HL-60 (cell line): ENCODE measurements around the gene ZDHHC17.

Experiments used
- DNase-seq, 2 experiments: peaks; one replicate each; pipeline ENCODE4 v3.0.0-alpha.2; 2010 to 2020; ENCODE audit warnings: low read depth in 1 of 2, low spot score in 1 of 2
- H3K27ac ChIP-seq: fragments of 250-450 bp; sonication (Bioruptor Pico); replicated peaks from 2 replicates; pipeline ENCODE4 v1.5.1; 2020; ENCODE audit warnings: mild to moderate bottlenecking, moderate library complexity
- H3K27me3 ChIP-seq: fragments of 250-450 bp; sonication (Bioruptor Pico); 2 replicates; pipeline ENCODE4 v1.5.1; 2021; ENCODE audit warnings: mild to moderate bottlenecking, moderate library complexity; ENCODE audit not compliant: insufficient read depth, poor library complexity, severe bottlenecking
- H3K4me3 ChIP-seq: replicated peaks from 2 replicates; pipeline ENCODE4 v1.5.1; 2011; ENCODE audit warnings: mild to moderate bottlenecking, control low read depth, low read length; ENCODE audit not compliant: insufficient read depth
- GABPA ChIP-seq: IDR thresholded peaks from 2 replicates; pipeline ENCODE4 v1.6.1; 2012; ENCODE audit warnings: low read depth
- POLR2AphosphoS5 ChIP-seq: IDR thresholded peaks from 2 replicates; pipeline ENCODE4 v1.6.1; 2012; ENCODE audit warnings: low read depth
- SPI1 ChIP-seq: IDR thresholded peaks from 2 replicates; pipeline ENCODE4 v1.6.1; 2012; ENCODE audit warnings: low read depth, mild to moderate bottlenecking, borderline replicate concordance
- TF ChIP-seq, protein P1 (sequence below): IDR thresholded peaks from 2 replicates; pipeline ENCODE4 v1.6.1; 2012; ENCODE audit warnings: low read depth; ENCODE audit not compliant: insufficient replicate concordance
- TF ChIP-seq, protein P2 (sequence below): IDR thresholded peaks from one replicate; pipeline ENCODE4 v1.5.1; 2011; ENCODE audit warnings: low read length, control low read depth, inconsistent platforms; ENCODE audit not compliant: insufficient read depth

Gene ZDHHC17

DNA sequence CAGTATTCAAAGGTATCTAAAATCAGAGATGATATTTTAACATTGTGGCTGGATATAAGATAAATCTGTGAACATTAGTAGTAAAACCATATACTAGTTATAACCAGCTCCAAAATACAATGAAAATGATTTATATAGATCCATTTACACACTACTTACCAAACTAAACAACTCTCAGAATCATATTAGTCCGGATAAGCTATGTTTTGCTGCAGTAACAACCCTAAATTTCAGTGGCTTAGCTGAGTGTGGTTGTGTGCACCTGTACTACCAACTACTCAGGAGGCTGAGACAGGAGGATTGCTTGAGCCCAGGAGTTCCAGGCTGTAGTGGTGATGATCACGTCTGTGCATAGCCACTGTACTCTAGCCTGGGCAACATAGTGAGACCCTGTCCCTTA lies 23.8 kb downstream of the ZDHHC17 start:
- no peak overlapping the region for H3K27ac ChIP-seq
- H3K4me3 ChIP-seq = no peak overlapping the region
- no peak for DNase-seq
- TF ChIP-seq, protein P1, sequence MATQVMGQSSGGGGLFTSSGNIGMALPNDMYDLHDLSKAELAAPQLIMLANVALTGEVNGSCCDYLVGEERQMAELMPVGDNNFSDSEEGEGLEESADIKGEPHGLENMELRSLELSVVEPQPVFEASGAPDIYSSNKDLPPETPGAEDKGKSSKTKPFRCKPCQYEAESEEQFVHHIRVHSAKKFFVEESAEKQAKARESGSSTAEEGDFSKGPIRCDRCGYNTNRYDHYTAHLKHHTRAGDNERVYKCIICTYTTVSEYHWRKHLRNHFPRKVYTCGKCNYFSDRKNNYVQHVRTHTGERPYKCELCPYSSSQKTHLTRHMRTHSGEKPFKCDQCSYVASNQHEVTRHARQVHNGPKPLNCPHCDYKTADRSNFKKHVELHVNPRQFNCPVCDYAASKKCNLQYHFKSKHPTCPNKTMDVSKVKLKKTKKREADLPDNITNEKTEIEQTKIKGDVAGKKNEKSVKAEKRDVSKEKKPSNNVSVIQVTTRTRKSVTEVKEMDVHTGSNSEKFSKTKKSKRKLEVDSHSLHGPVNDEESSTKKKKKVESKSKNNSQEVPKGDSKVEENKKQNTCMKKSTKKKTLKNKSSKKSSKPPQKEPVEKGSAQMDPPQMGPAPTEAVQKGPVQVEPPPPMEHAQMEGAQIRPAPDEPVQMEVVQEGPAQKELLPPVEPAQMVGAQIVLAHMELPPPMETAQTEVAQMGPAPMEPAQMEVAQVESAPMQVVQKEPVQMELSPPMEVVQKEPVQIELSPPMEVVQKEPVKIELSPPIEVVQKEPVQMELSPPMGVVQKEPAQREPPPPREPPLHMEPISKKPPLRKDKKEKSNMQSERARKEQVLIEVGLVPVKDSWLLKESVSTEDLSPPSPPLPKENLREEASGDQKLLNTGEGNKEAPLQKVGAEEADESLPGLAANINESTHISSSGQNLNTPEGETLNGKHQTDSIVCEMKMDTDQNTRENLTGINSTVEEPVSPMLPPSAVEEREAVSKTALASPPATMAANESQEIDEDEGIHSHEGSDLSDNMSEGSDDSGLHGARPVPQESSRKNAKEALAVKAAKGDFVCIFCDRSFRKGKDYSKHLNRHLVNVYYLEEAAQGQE = no peak
- TF ChIP-seq POLR2AphosphoS5 (no peak), GABPA (no peak)
- TF ChIP-seq, protein P2, sequence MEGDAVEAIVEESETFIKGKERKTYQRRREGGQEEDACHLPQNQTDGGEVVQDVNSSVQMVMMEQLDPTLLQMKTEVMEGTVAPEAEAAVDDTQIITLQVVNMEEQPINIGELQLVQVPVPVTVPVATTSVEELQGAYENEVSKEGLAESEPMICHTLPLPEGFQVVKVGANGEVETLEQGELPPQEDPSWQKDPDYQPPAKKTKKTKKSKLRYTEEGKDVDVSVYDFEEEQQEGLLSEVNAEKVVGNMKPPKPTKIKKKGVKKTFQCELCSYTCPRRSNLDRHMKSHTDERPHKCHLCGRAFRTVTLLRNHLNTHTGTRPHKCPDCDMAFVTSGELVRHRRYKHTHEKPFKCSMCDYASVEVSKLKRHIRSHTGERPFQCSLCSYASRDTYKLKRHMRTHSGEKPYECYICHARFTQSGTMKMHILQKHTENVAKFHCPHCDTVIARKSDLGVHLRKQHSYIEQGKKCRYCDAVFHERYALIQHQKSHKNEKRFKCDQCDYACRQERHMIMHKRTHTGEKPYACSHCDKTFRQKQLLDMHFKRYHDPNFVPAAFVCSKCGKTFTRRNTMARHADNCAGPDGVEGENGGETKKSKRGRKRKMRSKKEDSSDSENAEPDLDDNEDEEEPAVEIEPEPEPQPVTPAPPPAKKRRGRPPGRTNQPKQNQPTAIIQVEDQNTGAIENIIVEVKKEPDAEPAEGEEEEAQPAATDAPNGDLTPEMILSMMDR = no peak
- no peaks in the 10 kb centered on the region for H3K27me3 ChIP-seq

DNA sequence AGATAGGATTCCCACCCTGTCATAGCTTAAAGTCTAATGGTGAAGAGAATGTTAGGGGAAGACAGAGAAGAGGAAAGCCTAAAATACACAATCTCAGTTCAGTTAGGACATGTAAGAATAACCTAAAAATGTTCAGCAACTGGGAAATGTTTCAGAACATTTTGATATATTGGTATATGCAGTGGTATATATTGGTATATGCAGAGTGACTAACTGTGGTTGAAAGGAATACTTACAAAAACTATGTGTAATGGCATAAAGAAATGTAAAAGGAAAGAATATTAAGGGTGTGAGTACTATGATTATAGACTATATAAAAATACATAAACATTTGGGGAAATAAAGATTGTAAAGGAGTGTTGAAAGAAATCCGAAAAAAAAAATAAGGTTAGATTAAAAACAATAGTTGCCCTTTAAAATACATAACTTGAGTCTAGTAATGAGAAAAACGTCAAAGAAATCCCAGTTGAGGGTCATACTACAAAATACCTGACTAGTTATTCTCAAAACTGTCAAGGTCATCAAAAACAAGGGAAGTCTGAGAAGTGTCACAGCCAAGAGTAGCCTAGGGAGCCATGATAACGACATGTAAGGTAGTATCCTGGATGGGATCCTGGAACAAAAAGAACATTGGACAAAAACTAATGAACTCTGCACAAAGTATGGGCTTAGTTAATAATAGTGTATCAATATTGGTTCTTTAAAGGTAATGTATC lies 25.6 kb downstream of the ZDHHC17 start:
- Histone ChIP-seq H3K27me3 (no peaks in the 10 kb centered on the region), H3K27ac (no peak overlapping the region), H3K4me3 (no peak overlapping the region)
- no peak for DNase-seq
- TF ChIP-seq POLR2AphosphoS5 (no peak), SPI1 (no peak), GABPA (no peak)
- TF ChIP-seq, protein P2 = no peak
- TF ChIP-seq, protein P1 = no peak

DNA sequence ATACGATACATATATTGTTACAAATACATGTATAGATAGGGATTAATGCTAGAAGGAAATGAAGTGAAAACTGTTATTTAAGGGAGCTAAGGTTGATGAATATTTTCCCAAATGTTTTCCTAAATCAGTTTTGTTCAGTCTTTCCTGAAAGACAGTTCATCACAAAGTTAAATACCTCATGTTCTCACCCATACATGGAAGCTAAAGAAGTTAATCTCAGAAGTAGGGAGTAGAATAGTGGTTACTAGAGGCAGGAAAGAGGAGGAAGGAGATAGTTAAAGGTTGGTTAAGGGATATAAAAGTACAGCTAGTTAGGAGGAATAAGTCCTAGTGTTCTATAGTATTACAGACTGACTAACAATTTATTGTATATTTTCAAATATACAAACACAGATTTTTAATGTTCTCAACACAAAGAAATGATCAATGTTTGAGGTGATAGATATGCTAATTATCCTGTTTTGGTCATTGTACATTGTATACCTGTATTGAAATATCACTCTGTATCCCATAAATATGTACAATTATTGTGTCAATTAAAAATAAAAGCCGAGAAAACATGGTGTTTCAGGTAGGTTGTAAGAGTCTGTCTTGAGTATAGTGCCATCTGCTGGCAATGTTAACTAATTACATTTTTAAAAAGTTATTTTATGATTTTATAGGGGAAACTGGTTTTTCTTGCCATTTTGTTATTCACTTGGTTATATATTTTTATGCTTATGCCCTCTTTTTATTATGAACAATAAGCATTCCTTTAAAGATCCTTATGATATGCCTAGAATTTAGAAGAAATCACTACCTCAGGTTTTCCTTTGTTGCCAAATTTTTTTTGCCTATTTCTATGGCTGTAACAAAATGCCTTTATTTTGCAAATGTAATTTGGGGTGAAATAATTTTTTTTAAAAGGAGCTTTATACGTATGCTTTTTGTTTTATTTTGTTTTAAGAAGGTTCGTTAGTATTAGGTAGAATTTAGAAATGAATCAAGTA lies 26.9 kb downstream of the ZDHHC17 start:
- Histone ChIP-seq H3K4me3 (no peak overlapping the region), H3K27me3 (no peaks in the 10 kb centered on the region), H3K27ac (no peak overlapping the region)
- no peak for DNase-seq
- TF ChIP-seq GABPA = no peak
- TF ChIP-seq, protein P1 = no peak
- TF ChIP-seq, protein P2 = no peak
- no peak for TF ChIP-seq SPI1
- no peak for TF ChIP-seq POLR2AphosphoS5
